ENCODE results near the gene SRSF12.

GRCh38 chr6:89110284-89110683 is 7.6 kb downstream of the SRSF12 start:
- TF ChIP-seq, protein P1, sequence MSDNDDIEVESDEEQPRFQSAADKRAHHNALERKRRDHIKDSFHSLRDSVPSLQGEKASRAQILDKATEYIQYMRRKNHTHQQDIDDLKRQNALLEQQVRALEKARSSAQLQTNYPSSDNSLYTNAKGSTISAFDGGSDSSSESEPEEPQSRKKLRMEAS (IDR thresholded peaks at IDR 0.05; ENCODE audit: insufficient read depth, insufficient read length) = no peak
- TF ChIP-seq CTCF (IDR thresholded peaks at IDR 0.05; ENCODE audit: extremely low read depth in 1 of 2, insufficient read depth in 1 of 2, low read depth in 1 of 2, low read length in 2 of 2) = no peak
- no peak for TF ChIP-seq JUN (IDR thresholded peaks at IDR 0.05; ENCODE audit: borderline replicate concordance, insufficient read depth, insufficient read length, low read depth)
- no peak for TF ChIP-seq POLR2A (IDR thresholded peaks at IDR 0.05; ENCODE audit: low read depth, low read length)
- TF ChIP-seq FOS (IDR thresholded peaks at IDR 0.05; ENCODE audit: borderline replicate concordance, insufficient read depth, low read length) = no peak
- TF ChIP-seq GATA2 (IDR thresholded peaks at IDR 0.05; ENCODE audit: insufficient read depth, insufficient read length, low read depth, low read length) = no peak

Measured in endothelial cell of umbilical vein (primary cell).